SK-N-SH (cell line): Measurements from ENCODE around the gene ST6GALNAC1. TPM values are rescaled to one million over a fixed set of nuclear protein-coding genes. Genes with fewer than 3 reads are reported as not detected.

ENCODE experiments used
- CTCF ChIA-PET: fragments of 300-600, 350-600 bp; formaldehyde crosslinking; extraction: SDS; loops from one replicate; lab custom pipeline; 2021; lab: Yijun Ruan, JAX
- POLR2A ChIA-PET: fragments of 350-600 bp; sonication (Branson Sonifier 250); formaldehyde crosslinking; extraction: SDS; loops from one replicate; lab custom pipeline; 2020; ENCODE audit warnings: antibody characterized with exemption, inconsistent platforms; lab: Yijun Ruan, JAX
- DNase-seq: peaks from one replicate; pipeline ENCODE4 v3.0.0; 2012
- H2AFZ ChIP-seq: fragments of 200-600 bp; sonication (generic); 2 replicates; pipeline ENCODE4 v1.8.1; 2016; ENCODE audit warnings: antibody characterized with exemption, mild to moderate bottlenecking, low read depth
- H3F3A ChIP-seq: fragments of 200-600 bp; sonication (generic); replicated peaks from 2 replicates; pipeline ENCODE3; 2016; ENCODE audit warnings: antibody characterized with exemption, mild to moderate bottlenecking; ENCODE audit not compliant: insufficient read depth
- H3K27ac ChIP-seq, 2 experiments: fragments of 200-500 bp in 1 of 2; fragments of 200-600 bp in 1 of 2; sonication (Bioruptor generic) in 1 of 2; sonication (generic), shearing (Covaris generic) in 1 of 2; 2 replicates each; pipeline versions ENCODE4 v1.5.1 to v1.6.1; 2014 to 2016; ENCODE audit warnings: low read depth in 2 of 2, inconsistent platforms in 1 of 2, low read length in 1 of 2, mild to moderate bottlenecking in 1 of 2, mixed read lengths in 1 of 2
- H3K27me3 ChIP-seq: fragments of 200-600 bp; sonication (generic), shearing (Covaris generic); 2 replicates; pipeline ENCODE4 v1.6.1; 2016; ENCODE audit warnings: mixed run types; ENCODE audit not compliant: insufficient read depth
- H3K36me3 ChIP-seq, 2 experiments: fragments of 200-500 bp in 1 of 2; fragments of 200-600 bp in 1 of 2; sonication (Bioruptor generic) in 1 of 2; sonication (generic) in 1 of 2; replicated peaks in 1 of 2; 2 replicates each; pipeline versions ENCODE3 to v1.5.1; 2014 to 2016; ENCODE audit warnings: low read length in 1 of 2, mild to moderate bottlenecking in 1 of 2; ENCODE audit not compliant: insufficient read depth in 2 of 2, control insufficient read depth in 1 of 2
- H3K4me1 ChIP-seq, 2 experiments: fragments of 200-500 bp in 1 of 2; fragments of 200-600 bp in 1 of 2; sonication (Bioruptor generic) in 1 of 2; sonication (generic), shearing (Covaris generic) in 1 of 2; 2 replicates each; pipeline versions ENCODE4 v1.5.1 to v1.6.1; 2014 to 2016; ENCODE audit warnings: low read depth in 1 of 2, low read length in 1 of 2, mixed run types in 1 of 2; ENCODE audit not compliant: insufficient read depth in 2 of 2, control insufficient read depth in 1 of 2
- H3K4me2 ChIP-seq: fragments of 200-600 bp; sonication (generic), shearing (Covaris generic); 2 replicates; pipeline ENCODE4 v1.6.1; 2017; ENCODE audit warnings: mixed run types
- H3K4me3 ChIP-seq, 2 experiments: fragments of 200-500 bp in 1 of 2; fragments of 200-600 bp in 1 of 2; sonication (Bioruptor generic) in 1 of 2; sonication (generic), shearing (Covaris generic) in 1 of 2; 2 replicates each; pipeline versions ENCODE4 v1.5.1 to v1.8.1; 2014 to 2016; ENCODE audit warnings: low read depth in 2 of 2, inconsistent platforms in 1 of 2, low read length in 1 of 2, mild to moderate bottlenecking in 1 of 2, mixed read lengths in 1 of 2, moderate library complexity in 1 of 2
- H3K79me2 ChIP-seq: fragments of 200-600 bp; sonication (generic); 2 replicates; pipeline ENCODE4 v1.8.1; 2017; ENCODE audit warnings: mild to moderate bottlenecking; ENCODE audit not compliant: insufficient read depth
- H3K9ac ChIP-seq: fragments of 200-600 bp; sonication (generic); 2 replicates; pipeline ENCODE4 v1.6.1; 2017; ENCODE audit warnings: mixed run types
- H3K9me2 ChIP-seq: fragments of 200-600 bp; sonication (generic); 2 replicates; pipeline ENCODE4 v1.6.1; 2017; ENCODE audit warnings: mixed run types
- H3K9me3 ChIP-seq: fragments of 200-600 bp; sonication (generic); 2 replicates; pipeline ENCODE4 v1.6.1; 2017; ENCODE audit warnings: mixed run types, mild to moderate bottlenecking, moderate library complexity
- H4K20me1 ChIP-seq: fragments of 200-600 bp; sonication (generic); 2 replicates; pipeline ENCODE4 v1.6.1; 2017; ENCODE audit warnings: mild to moderate bottlenecking, mixed run types; ENCODE audit not compliant: insufficient read depth
- ELF1 ChIP-seq: IDR thresholded peaks from 2 replicates; pipeline ENCODE4 v1.4.0; 2012
- FOXJ3 ChIP-seq: sonication (generic); formaldehyde crosslinking; IDR thresholded peaks from 2 replicates; pipeline ENCODE4 v1.5.1; 2020; ENCODE audit warnings: mild to moderate bottlenecking, missing genetic modification reagents
- GABPA ChIP-seq: IDR thresholded peaks from 2 replicates; pipeline ENCODE4 v1.4.0; 2012; ENCODE audit warnings: low read depth, mild to moderate bottlenecking
- JUND ChIP-seq: IDR thresholded peaks from 2 replicates; pipeline ENCODE4 v1.4.0; 2012
- MXI1 ChIP-seq: IDR thresholded peaks from 2 replicates; pipeline ENCODE4 v1.6.1; 2012; ENCODE audit warnings: mild to moderate bottlenecking, low read depth, low read length, improper control_type of control experiment
- RAD21 ChIP-seq: IDR thresholded peaks from 2 replicates; pipeline ENCODE4 v1.6.1; 2012; ENCODE audit warnings: mild to moderate bottlenecking, low read length
- RXRA ChIP-seq: IDR thresholded peaks from 2 replicates; pipeline ENCODE4 v1.4.0; 2012; ENCODE audit warnings: low read depth, mild to moderate bottlenecking, borderline replicate concordance
- TCF12 ChIP-seq: IDR thresholded peaks from 2 replicates; pipeline ENCODE4 v1.4.0; 2012
- TEAD4 ChIP-seq: IDR thresholded peaks from 2 replicates; pipeline ENCODE4 v1.4.0; 2012; ENCODE audit warnings: mild to moderate bottlenecking, borderline replicate concordance; ENCODE audit not compliant: insufficient read depth
- WGBS: methylation state at CpG from one replicate; pipeline ENCODE4 v1.1.6; 2017; ENCODE audit warnings: low lambda C conversion rate; 5-methylcytosine and 5-hydroxymethylcytosine counted together
- polyA plus RNA-seq, 3 experiments: library from polyadenylated mRNA; depleted of rRNA; stranded (reverse); fragments of >200 nt; gene quantifications; 2 replicates each; pipeline ENCODE4 v1.2.3, GENCODE V29; 2012
- TF ChIP-seq, protein P1 (sequence below): IDR thresholded peaks from 2 replicates; pipeline ENCODE4; 2012
- TF ChIP-seq, protein P2 (sequence below): IDR thresholded peaks from 2 replicates; pipeline ENCODE4 v1.4.0; 2012; ENCODE audit warnings: low read depth, borderline replicate concordance
- TF ChIP-seq, protein P3 (sequence below): fragments of 200-600 bp; sonication (generic); IDR thresholded peaks from 2 replicates; pipeline ENCODE4 v1.6.1; 2017; ENCODE audit warnings: antibody characterized with exemption, mild to moderate bottlenecking, moderate library complexity

ST6GALNAC1 gene
- polyA plus RNA-seq, 1 of the 3 experiments (the other 2 are of a cell fraction): not detected

DNA sequence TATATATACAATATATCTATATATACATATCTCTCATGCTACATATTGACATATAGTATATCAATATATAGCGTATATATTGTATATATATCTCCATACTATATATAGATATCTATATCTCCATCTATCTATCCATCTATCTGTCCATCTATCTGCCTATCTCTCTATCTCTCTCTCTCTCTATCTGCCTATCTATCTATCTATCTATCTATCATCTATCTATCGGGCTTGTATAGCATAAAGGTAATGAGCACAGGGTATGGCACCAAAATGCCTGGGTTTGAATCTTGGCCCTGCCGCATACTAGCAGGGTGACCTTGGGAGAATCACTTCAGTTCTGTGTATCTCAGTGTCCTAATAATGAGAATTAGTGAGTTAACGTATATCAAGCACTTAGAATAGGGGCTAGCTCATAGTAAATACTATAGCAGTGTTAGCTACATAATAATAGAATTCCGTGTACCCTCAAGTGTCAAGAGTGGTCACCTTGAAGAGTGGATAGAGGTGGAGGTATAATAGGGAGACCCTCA is 1.5 kb downstream of the ST6GALNAC1 start:
- H3K4me3 ChIP-seq: no peak overlapping the region
- no peak for TF ChIP-seq FOXJ3 (CRISPR knock-in tag)
- no peak for TF ChIP-seq RAD21
- TF ChIP-seq MXI1: no peak
- no peak for TF ChIP-seq ELF1
- TF ChIP-seq, protein P1, sequence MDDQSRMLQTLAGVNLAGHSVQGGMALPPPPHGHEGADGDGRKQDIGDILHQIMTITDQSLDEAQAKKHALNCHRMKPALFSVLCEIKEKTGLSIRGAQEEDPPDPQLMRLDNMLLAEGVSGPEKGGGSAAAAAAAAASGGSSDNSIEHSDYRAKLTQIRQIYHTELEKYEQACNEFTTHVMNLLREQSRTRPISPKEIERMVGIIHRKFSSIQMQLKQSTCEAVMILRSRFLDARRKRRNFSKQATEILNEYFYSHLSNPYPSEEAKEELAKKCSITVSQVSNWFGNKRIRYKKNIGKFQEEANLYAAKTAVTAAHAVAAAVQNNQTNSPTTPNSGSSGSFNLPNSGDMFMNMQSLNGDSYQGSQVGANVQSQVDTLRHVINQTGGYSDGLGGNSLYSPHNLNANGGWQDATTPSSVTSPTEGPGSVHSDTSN: no peak
- TF ChIP-seq, protein P2, sequence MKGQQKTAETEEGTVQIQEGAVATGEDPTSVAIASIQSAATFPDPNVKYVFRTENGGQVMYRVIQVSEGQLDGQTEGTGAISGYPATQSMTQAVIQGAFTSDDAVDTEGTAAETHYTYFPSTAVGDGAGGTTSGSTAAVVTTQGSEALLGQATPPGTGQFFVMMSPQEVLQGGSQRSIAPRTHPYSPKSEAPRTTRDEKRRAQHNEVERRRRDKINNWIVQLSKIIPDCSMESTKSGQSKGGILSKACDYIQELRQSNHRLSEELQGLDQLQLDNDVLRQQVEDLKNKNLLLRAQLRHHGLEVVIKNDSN: no peak
- TF ChIP-seq, all 33 proteins: peak for 0
- POLR2A ChIA-PET: no interaction called here
- no peaks in the 10 kb centered on the region for H3K9me2 ChIP-seq
- WGBS: 90% methylated on average over 5 of the region's 5 CpGs
- peaks cover 9% of the 10 kb centered on the region for H3F3A ChIP-seq
- H3K27me3 ChIP-seq: no peaks in the 10 kb centered on the region; the same call in 1 of the 2 replicates
- no peaks in the 10 kb centered on the region for H3K36me3 ChIP-seq
- H3K4me1 ChIP-seq: peaks cover 0 to 14% of the 10 kb centered on the region in 2 experiments; a peak in 2 of 4 replicates
- H3K79me2 ChIP-seq: no peaks in the 10 kb centered on the region
- H4K20me1 ChIP-seq: no peaks in the 10 kb centered on the region
- H3K4me2 ChIP-seq: no peak overlapping the region
- no peak overlapping the region for H2AFZ ChIP-seq
- no peak overlapping the region for H3K9ac ChIP-seq
- CTCF ChIA-PET: interaction anchor here (1.0 to 9.6 kb wide), 4 partner anchors 18 to 119 kb away, joined by 3 to 65 read pairs (median 8); no protein-coding TSS in a partner anchor
- DNase-seq: no peak
- H3K27ac ChIP-seq: no peak overlapping the region
- no peaks in the 10 kb centered on the region for H3K9me3 ChIP-seq

DNA sequence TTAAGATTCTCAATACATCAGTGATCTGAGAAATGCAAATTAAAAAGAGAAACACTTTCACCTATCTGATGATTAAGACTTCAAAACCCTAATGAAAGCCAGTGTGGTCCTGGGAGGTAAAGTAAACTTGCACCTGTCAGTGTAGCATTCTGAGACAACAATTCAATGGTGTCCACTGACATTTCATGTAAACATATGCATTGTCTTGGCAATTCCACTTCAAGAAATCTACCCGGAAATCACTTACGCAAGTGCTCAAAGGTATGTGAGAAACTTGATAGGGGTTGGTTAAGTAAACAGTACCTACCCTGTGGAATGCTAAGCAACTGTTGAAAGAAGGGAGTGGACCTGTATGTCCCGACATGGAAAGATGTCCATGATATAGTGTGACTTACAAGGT is 2.1 kb downstream of the ST6GALNAC1 start:
- Histone ChIP-seq H3K27me3 (no peaks in the 10 kb centered on the region; the same call in 1 of the 2 replicates), H3K79me2 (no peaks in the 10 kb centered on the region), H3K9me3 (no peaks in the 10 kb centered on the region), H3K4me1 (peaks cover 0 to 14% of the 10 kb centered on the region in 2 experiments; a peak in 3 of 4 replicates), H3K27ac (no peak overlapping the region; a peak in 1 of 4 replicates), H3K36me3 (no peaks in the 10 kb centered on the region), H3K9ac (no peak overlapping the region), H4K20me1 (no peaks in the 10 kb centered on the region), H3K4me3 (no peak overlapping the region), H3K9me2 (no peaks in the 10 kb centered on the region), H3K4me2 (no peak overlapping the region), H2AFZ (no peak overlapping the region), H3F3A (peaks cover 9% of the 10 kb centered on the region)
- no peak for TF ChIP-seq RXRA
- no peak for TF ChIP-seq TEAD4
- no peak for TF ChIP-seq GABPA
- TF ChIP-seq, protein P3, sequence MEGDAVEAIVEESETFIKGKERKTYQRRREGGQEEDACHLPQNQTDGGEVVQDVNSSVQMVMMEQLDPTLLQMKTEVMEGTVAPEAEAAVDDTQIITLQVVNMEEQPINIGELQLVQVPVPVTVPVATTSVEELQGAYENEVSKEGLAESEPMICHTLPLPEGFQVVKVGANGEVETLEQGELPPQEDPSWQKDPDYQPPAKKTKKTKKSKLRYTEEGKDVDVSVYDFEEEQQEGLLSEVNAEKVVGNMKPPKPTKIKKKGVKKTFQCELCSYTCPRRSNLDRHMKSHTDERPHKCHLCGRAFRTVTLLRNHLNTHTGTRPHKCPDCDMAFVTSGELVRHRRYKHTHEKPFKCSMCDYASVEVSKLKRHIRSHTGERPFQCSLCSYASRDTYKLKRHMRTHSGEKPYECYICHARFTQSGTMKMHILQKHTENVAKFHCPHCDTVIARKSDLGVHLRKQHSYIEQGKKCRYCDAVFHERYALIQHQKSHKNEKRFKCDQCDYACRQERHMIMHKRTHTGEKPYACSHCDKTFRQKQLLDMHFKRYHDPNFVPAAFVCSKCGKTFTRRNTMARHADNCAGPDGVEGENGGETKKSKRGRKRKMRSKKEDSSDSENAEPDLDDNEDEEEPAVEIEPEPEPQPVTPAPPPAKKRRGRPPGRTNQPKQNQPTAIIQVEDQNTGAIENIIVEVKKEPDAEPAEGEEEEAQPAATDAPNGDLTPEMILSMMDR: no peak
- no peak for TF ChIP-seq TCF12
- TF ChIP-seq JUND: no peak
- no peak for DNase-seq
- ChIA-PET CTCF (interaction anchor here (0.7 to 9.6 kb wide), 8 partner anchors 13 to 118 kb away, joined by 3 to 65 read pairs (median 4); no protein-coding TSS in a partner anchor), POLR2A (no interaction called here)
- WGBS: 73% methylated on average over 3 of the region's 3 CpGs
